HEK293 (cell line): ENCODE data around the gene UGCG.

ENCODE experiments used
- CTCF ChIP-seq: fragments of 450-650 bp; formaldehyde crosslinking; IDR thresholded peaks from 2 replicates; pipeline ENCODE4 v1.5.1; 2016; ENCODE audit warnings: missing biosample characterization, missing genetic modification characterization
- HOXC10 ChIP-seq: sonication (generic); formaldehyde crosslinking; IDR thresholded peaks from 2 replicates; pipeline ENCODE4 v1.8.1; 2023; ENCODE audit warnings: mild to moderate bottlenecking, missing genetic modification reagents
- PATZ1 ChIP-seq: fragments of 450-650 bp; formaldehyde crosslinking; IDR thresholded peaks from 2 replicates; pipeline ENCODE4 v1.5.1; 2016; ENCODE audit warnings: missing biosample characterization, missing genetic modification characterization

DNA sequence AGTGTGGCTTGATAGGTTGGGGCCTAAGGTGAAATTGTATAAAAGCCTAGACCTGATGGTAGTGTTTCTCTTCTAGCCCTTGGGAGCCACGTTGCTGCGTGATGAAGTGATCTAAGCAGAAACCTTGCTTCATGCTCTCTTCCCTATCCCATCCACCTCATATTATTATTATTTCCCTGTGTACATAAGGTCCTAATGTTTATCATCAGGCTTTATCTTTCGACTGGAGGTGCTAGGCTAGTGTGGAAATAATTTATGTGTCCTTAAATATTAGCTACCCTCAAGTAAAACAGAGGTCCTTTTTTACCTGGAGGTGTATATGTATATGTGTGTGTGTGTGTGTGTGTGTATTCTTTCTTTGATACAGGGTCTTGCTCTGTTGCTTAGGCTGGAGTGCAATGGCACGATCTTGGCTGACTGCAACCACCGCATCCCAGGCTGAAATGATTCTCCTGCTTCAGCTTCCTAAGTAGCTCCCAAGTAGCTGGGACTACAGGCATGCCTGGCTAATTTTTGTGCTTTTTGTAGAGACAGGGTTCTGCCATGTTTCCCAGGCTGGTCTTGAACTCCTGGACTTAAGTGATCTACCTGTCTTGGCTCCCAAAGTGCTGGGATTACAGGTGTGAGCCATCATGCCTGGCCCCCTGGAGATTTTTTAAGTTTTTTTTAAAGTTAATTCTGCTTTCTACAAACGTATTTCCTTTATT is 3.7 kb downstream of the UGCG start:
- no peak for TF ChIP-seq CTCF
- no peak for TF ChIP-seq PATZ1 (tag by site-specific recombination)
- TF ChIP-seq HOXC10, result no peak
